Liver (tissue), 9 donors: ENCODE results near the gene AGER. TPM values are rescaled to one million over a fixed set of nuclear protein-coding genes. Genes with fewer than 3 reads are reported as not detected.

ENCODE experiments used
- DNase-seq: peaks from one replicate; pipeline ENCODE4 v3.0.0-alpha.2; 2017; ENCODE audit warnings: low spot score
- H3K27ac ChIP-seq, 2 donors: one replicate each; pipeline ENCODE4 v1.7.0; 2013; ENCODE audit warnings: inconsistent platforms in 2 of 2, low read length in 2 of 2, control low read depth in 1 of 2, low read depth in 1 of 2, mild to moderate bottlenecking in 1 of 2
- H3K27me3 ChIP-seq, 4 donors: one replicate each; pipeline versions ENCODE4 v1.6.1 to v1.7.0; 2013; ENCODE audit warnings: low read length in 3 of 4, inconsistent platforms in 1 of 4, mild to moderate bottlenecking in 1 of 4, moderate library complexity in 1 of 4; ENCODE audit not compliant: control insufficient read depth in 4 of 4, insufficient read depth in 4 of 4
- H3K36me3 ChIP-seq, 4 donors: one replicate each; pipeline versions ENCODE4 v1.6.1 to v1.7.0; 2013; ENCODE audit warnings: low read length in 3 of 4, mild to moderate bottlenecking in 3 of 4, low read depth in 1 of 4, moderate library complexity in 1 of 4; ENCODE audit not compliant: control insufficient read depth in 4 of 4, insufficient read depth in 3 of 4
- H3K4me1 ChIP-seq, 4 donors: one replicate each; pipeline versions ENCODE4 v1.6.1 to v1.7.0; 2013; ENCODE audit warnings: low read length in 3 of 4, mild to moderate bottlenecking in 3 of 4, moderate library complexity in 1 of 4; ENCODE audit not compliant: control insufficient read depth in 4 of 4, insufficient read depth in 4 of 4
- H3K4me3 ChIP-seq, 3 donors: one replicate each; pipeline versions ENCODE4 v1.6.1 to v1.7.0; 2013; ENCODE audit warnings: low read length in 3 of 3, control low read depth in 1 of 3, low read depth in 1 of 3, mild to moderate bottlenecking in 1 of 3
- H3K9ac ChIP-seq, 2 donors: one replicate each; pipeline ENCODE4 v1.7.0; 2013; ENCODE audit warnings: low read length in 2 of 2, mild to moderate bottlenecking in 2 of 2, moderate library complexity in 2 of 2, control low read depth in 1 of 2, low read depth in 1 of 2
- H3K9me3 ChIP-seq, 4 donors: one replicate each; pipeline versions ENCODE4 v1.6.1 to v1.7.0; 2013; ENCODE audit warnings: low read length in 3 of 4; ENCODE audit not compliant: control insufficient read depth in 4 of 4
- ATF3 ChIP-seq: IDR thresholded peaks from 2 replicates; pipeline ENCODE4 v1.6.1; 2016; ENCODE audit warnings: antibody characterized with exemption
- CTCF ChIP-seq: fragments of 150-350 bp; IDR thresholded peaks from 2 replicates; pipeline ENCODE4 v1.5.1; 2017; ENCODE audit warnings: improper control_type of control experiment, low read depth, low read length; ENCODE audit not compliant: missing input control
- EGR1 ChIP-seq, 2 donors: IDR thresholded peaks; 2 replicates each; pipeline ENCODE4 v1.6.1; 2016 to 2018; ENCODE audit warnings: antibody characterized with exemption in 2 of 2, low read depth in 2 of 2
- FOXA1 ChIP-seq: IDR thresholded peaks from 2 replicates; pipeline ENCODE4 v1.6.1; 2016; ENCODE audit warnings: antibody characterized with exemption
- FOXA2 ChIP-seq: IDR thresholded peaks from 2 replicates; pipeline ENCODE4 v1.6.1; 2016; ENCODE audit warnings: antibody characterized with exemption
- GABPA ChIP-seq, 2 donors: IDR thresholded peaks in 1 of 2; conservative IDR thresholded peaks in 1 of 2; 2 replicates each; pipeline ENCODE4 v1.6.1; 2016; ENCODE audit warnings: antibody characterized with exemption in 2 of 2, mild to moderate bottlenecking in 1 of 2, moderate library complexity in 1 of 2
- HNF4A ChIP-seq, 2 donors: conservative IDR thresholded peaks; 2 replicates each; pipeline ENCODE4 v1.6.1; 2016; ENCODE audit warnings: antibody characterized with exemption in 2 of 2, mild to moderate bottlenecking in 2 of 2
- HNF4G ChIP-seq: IDR thresholded peaks from 2 replicates; pipeline ENCODE4 v1.6.1; 2016; ENCODE audit warnings: antibody characterized with exemption
- JUND ChIP-seq, 2 donors: IDR thresholded peaks; 2 replicates each; pipeline ENCODE4 v1.6.1; 2016; ENCODE audit warnings: antibody characterized with exemption in 2 of 2
- MAX ChIP-seq: IDR thresholded peaks from 2 replicates; pipeline ENCODE4 v1.6.1; 2016; ENCODE audit warnings: antibody characterized with exemption
- NR2F2 ChIP-seq: IDR thresholded peaks from 2 replicates; pipeline ENCODE4 v1.6.1; 2016; ENCODE audit warnings: antibody characterized with exemption
- RAD21 ChIP-seq, 2 donors: IDR thresholded peaks; 2 replicates each; pipeline ENCODE4 v1.6.1; 2016; ENCODE audit warnings: antibody characterized with exemption in 2 of 2, mild to moderate bottlenecking in 2 of 2
- REST ChIP-seq: IDR thresholded peaks from 2 replicates; pipeline ENCODE4 v1.6.1; 2016; ENCODE audit warnings: antibody characterized with exemption, mild to moderate bottlenecking
- RXRA ChIP-seq, 2 donors: IDR thresholded peaks; 2 replicates each; pipeline ENCODE4 v1.6.1; 2017 to 2018; ENCODE audit warnings: antibody characterized with exemption in 2 of 2, mild to moderate bottlenecking in 1 of 2
- SP1 ChIP-seq: IDR thresholded peaks from 2 replicates; pipeline ENCODE4 v1.6.1; 2018; ENCODE audit warnings: antibody characterized with exemption, mild to moderate bottlenecking
- TAF1 ChIP-seq: conservative IDR thresholded peaks from 2 replicates; pipeline ENCODE4 v1.6.1; 2016; ENCODE audit warnings: antibody characterized with exemption, mild to moderate bottlenecking
- YY1 ChIP-seq: IDR thresholded peaks from 2 replicates; pipeline ENCODE4 v1.6.1; 2016; ENCODE audit warnings: antibody characterized with exemption, mild to moderate bottlenecking
- ZBTB33 ChIP-seq: IDR thresholded peaks from 2 replicates; pipeline ENCODE4 v1.6.1; 2016; ENCODE audit warnings: antibody characterized with exemption
- polyA plus RNA-seq, 2 donors: library from polyadenylated mRNA; stranded (reverse) in 1 of 2; unstranded in 1 of 2; fragments of 200-250 nt in 1 of 2; fragments of >200 nt in 1 of 2; fragmentation: Nextera tagmentation in 1 of 2; extraction: Ambion mirVana in 1 of 2; gene quantifications; one replicate each; pipeline versions ENCODE4 v1.2.1 to v1.2.3, GENCODE V29; 2013 to 2015
- total RNA-seq, 2 donors: library from RNA; depleted of rRNA; stranded (reverse); fragments of >200 nt; gene quantifications; one replicate each; pipeline ENCODE4 v1.2.3, GENCODE V29; 2014
- donor health status: healthy.
- donor health status: healthy.
- donor health status: healthy.
- donor health status: healthy.
- donor health status: healthy.

Gene AGER
- total and polyA plus RNA-seq, 4 donors: 0.47 to 0.92 (median 0.83) TPM

GRCh38 chr6:32164295-32164694 lies 19.8 kb downstream of the AGER start, which contains the start of gene EGFL8:
Gene EGFL8, plus strand, starts transcription at chr6:32164595. Its CDS starts 1,571 bp downstream, at chr6:32166166.
- no peak within 1 kb of the TSS for H3K9ac ChIP-seq
- TF ChIP-seq ATF3 (no peak), JUND (IDR thresholded peaks at IDR 0.05) (no peak), FOXA2 (no peak), RAD21 (IDR thresholded peaks at IDR 0.05) (no peak), GABPA (IDR thresholded peaks at IDR 0.05 in 1 of 2, conservative IDR thresholded peaks at IDR 0.05 in 1 of 2) (no peak), SP1 (no peak), TAF1 (no peak), ZBTB33 (no peak), REST (no peak), NR2F2 (no peak), RXRA (IDR thresholded peaks at IDR 0.05) (no peak), HNF4G (no peak), YY1 (no peak), CTCF (no peak), MAX (no peak), EGR1 (IDR thresholded peaks at IDR 0.05; ENCODE audit: low read depth in 2 of 2) (no peak), FOXA1 (no peak), HNF4A (conservative IDR thresholded peaks at IDR 0.05) (no peak)
- H3K4me1 ChIP-seq: no peaks in the 10 kb centered on the region
- no peak for DNase-seq
- H3K9me3 ChIP-seq: no peaks in the 10 kb centered on the region
- no peak within 1 kb of the TSS for H3K4me3 ChIP-seq
- no peaks in the 10 kb centered on the region for H3K27me3 ChIP-seq
- H3K36me3 ChIP-seq: peaks cover 2 to 17% (median 8%) of the 10 kb centered on the region in 4 donors
- H3K27ac ChIP-seq: no peak within 1 kb of the TSS
